Liver (tissue), 9 donors: ENCODE results near the gene ECSIT. TPM values are rescaled to one million over a fixed set of nuclear protein-coding genes. Genes with fewer than 3 reads are reported as not detected.

ENCODE experiments used
- DNase-seq: peaks from one replicate; pipeline ENCODE4 v3.0.0-alpha.2; 2017; ENCODE audit warnings: low spot score
- H3K27ac ChIP-seq, 2 donors: one replicate each; pipeline ENCODE4 v1.7.0; 2013; ENCODE audit warnings: inconsistent platforms in 2 of 2, low read length in 2 of 2, control low read depth in 1 of 2, low read depth in 1 of 2, mild to moderate bottlenecking in 1 of 2
- H3K27me3 ChIP-seq, 4 donors: one replicate each; pipeline versions ENCODE4 v1.6.1 to v1.7.0; 2013; ENCODE audit warnings: low read length in 3 of 4, inconsistent platforms in 1 of 4, mild to moderate bottlenecking in 1 of 4, moderate library complexity in 1 of 4; ENCODE audit not compliant: control insufficient read depth in 4 of 4, insufficient read depth in 4 of 4
- H3K36me3 ChIP-seq, 4 donors: one replicate each; pipeline versions ENCODE4 v1.6.1 to v1.7.0; 2013; ENCODE audit warnings: low read length in 3 of 4, mild to moderate bottlenecking in 3 of 4, low read depth in 1 of 4, moderate library complexity in 1 of 4; ENCODE audit not compliant: control insufficient read depth in 4 of 4, insufficient read depth in 3 of 4
- H3K4me1 ChIP-seq, 4 donors: one replicate each; pipeline versions ENCODE4 v1.6.1 to v1.7.0; 2013; ENCODE audit warnings: low read length in 3 of 4, mild to moderate bottlenecking in 3 of 4, moderate library complexity in 1 of 4; ENCODE audit not compliant: control insufficient read depth in 4 of 4, insufficient read depth in 4 of 4
- H3K4me3 ChIP-seq, 3 donors: one replicate each; pipeline versions ENCODE4 v1.6.1 to v1.7.0; 2013; ENCODE audit warnings: low read length in 3 of 3, control low read depth in 1 of 3, low read depth in 1 of 3, mild to moderate bottlenecking in 1 of 3
- H3K9ac ChIP-seq, 2 donors: one replicate each; pipeline ENCODE4 v1.7.0; 2013; ENCODE audit warnings: low read length in 2 of 2, mild to moderate bottlenecking in 2 of 2, moderate library complexity in 2 of 2, control low read depth in 1 of 2, low read depth in 1 of 2
- H3K9me3 ChIP-seq, 4 donors: one replicate each; pipeline versions ENCODE4 v1.6.1 to v1.7.0; 2013; ENCODE audit warnings: low read length in 3 of 4; ENCODE audit not compliant: control insufficient read depth in 4 of 4
- CTCF ChIP-seq: fragments of 150-350 bp; IDR thresholded peaks from 2 replicates; pipeline ENCODE4 v1.5.1; 2017; ENCODE audit warnings: improper control_type of control experiment, low read depth, low read length; ENCODE audit not compliant: missing input control
- EGR1 ChIP-seq, 2 donors: IDR thresholded peaks; 2 replicates each; pipeline ENCODE4 v1.6.1; 2016 to 2018; ENCODE audit warnings: antibody characterized with exemption in 2 of 2, low read depth in 2 of 2
- FOXA2 ChIP-seq: IDR thresholded peaks from 2 replicates; pipeline ENCODE4 v1.6.1; 2016; ENCODE audit warnings: antibody characterized with exemption
- GABPA ChIP-seq, 2 donors: IDR thresholded peaks in 1 of 2; conservative IDR thresholded peaks in 1 of 2; 2 replicates each; pipeline ENCODE4 v1.6.1; 2016; ENCODE audit warnings: antibody characterized with exemption in 2 of 2, mild to moderate bottlenecking in 1 of 2, moderate library complexity in 1 of 2
- HNF4A ChIP-seq, 2 donors: conservative IDR thresholded peaks; 2 replicates each; pipeline ENCODE4 v1.6.1; 2016; ENCODE audit warnings: antibody characterized with exemption in 2 of 2, mild to moderate bottlenecking in 2 of 2
- HNF4G ChIP-seq: IDR thresholded peaks from 2 replicates; pipeline ENCODE4 v1.6.1; 2016; ENCODE audit warnings: antibody characterized with exemption
- JUND ChIP-seq, 2 donors: IDR thresholded peaks; 2 replicates each; pipeline ENCODE4 v1.6.1; 2016; ENCODE audit warnings: antibody characterized with exemption in 2 of 2
- NR2F2 ChIP-seq: IDR thresholded peaks from 2 replicates; pipeline ENCODE4 v1.6.1; 2016; ENCODE audit warnings: antibody characterized with exemption
- RAD21 ChIP-seq, 2 donors: IDR thresholded peaks; 2 replicates each; pipeline ENCODE4 v1.6.1; 2016; ENCODE audit warnings: antibody characterized with exemption in 2 of 2, mild to moderate bottlenecking in 2 of 2
- SP1 ChIP-seq: IDR thresholded peaks from 2 replicates; pipeline ENCODE4 v1.6.1; 2018; ENCODE audit warnings: antibody characterized with exemption, mild to moderate bottlenecking
- TAF1 ChIP-seq: conservative IDR thresholded peaks from 2 replicates; pipeline ENCODE4 v1.6.1; 2016; ENCODE audit warnings: antibody characterized with exemption, mild to moderate bottlenecking
- YY1 ChIP-seq: IDR thresholded peaks from 2 replicates; pipeline ENCODE4 v1.6.1; 2016; ENCODE audit warnings: antibody characterized with exemption, mild to moderate bottlenecking
- whole genome bisulfite sequencing: extraction: QIAGEN DNeasy Blood & Tissue Kit; methylation state at CpG from one replicate; pipeline ENCODE4 v1.1.7; 2013; 5-methylcytosine and 5-hydroxymethylcytosine counted together
- polyA plus RNA-seq, 2 donors: library from polyadenylated mRNA; stranded (reverse) in 1 of 2; unstranded in 1 of 2; fragments of 200-250 nt in 1 of 2; fragments of >200 nt in 1 of 2; fragmentation: Nextera tagmentation in 1 of 2; extraction: Ambion mirVana in 1 of 2; gene quantifications; one replicate each; pipeline versions ENCODE4 v1.2.1 to v1.2.3, GENCODE V29; 2013 to 2015
- total RNA-seq, 2 donors: library from RNA; depleted of rRNA; stranded (reverse); fragments of >200 nt; gene quantifications; one replicate each; pipeline ENCODE4 v1.2.3, GENCODE V29; 2014
- TF ChIP-seq, protein P1 (sequence below): IDR thresholded peaks from 2 replicates; pipeline ENCODE4 v1.6.1; 2016; ENCODE audit warnings: antibody characterized with exemption
- TF ChIP-seq, protein P2 (sequence below): IDR thresholded peaks from 2 replicates; pipeline ENCODE4 v1.6.1; 2016; ENCODE audit warnings: antibody characterized with exemption
- TF ChIP-seq, protein P3 (sequence below): IDR thresholded peaks from 2 replicates; pipeline ENCODE4 v1.6.1; 2016; ENCODE audit warnings: antibody characterized with exemption, mild to moderate bottlenecking
- donor health status: healthy.
- donor health status: healthy.
- donor health status: healthy.
- donor health status: healthy.
- donor health status: healthy.

Gene ECSIT
- total and polyA plus RNA-seq, 4 donors = 20.5 to 37.4 (median 31.0) TPM

DNA sequence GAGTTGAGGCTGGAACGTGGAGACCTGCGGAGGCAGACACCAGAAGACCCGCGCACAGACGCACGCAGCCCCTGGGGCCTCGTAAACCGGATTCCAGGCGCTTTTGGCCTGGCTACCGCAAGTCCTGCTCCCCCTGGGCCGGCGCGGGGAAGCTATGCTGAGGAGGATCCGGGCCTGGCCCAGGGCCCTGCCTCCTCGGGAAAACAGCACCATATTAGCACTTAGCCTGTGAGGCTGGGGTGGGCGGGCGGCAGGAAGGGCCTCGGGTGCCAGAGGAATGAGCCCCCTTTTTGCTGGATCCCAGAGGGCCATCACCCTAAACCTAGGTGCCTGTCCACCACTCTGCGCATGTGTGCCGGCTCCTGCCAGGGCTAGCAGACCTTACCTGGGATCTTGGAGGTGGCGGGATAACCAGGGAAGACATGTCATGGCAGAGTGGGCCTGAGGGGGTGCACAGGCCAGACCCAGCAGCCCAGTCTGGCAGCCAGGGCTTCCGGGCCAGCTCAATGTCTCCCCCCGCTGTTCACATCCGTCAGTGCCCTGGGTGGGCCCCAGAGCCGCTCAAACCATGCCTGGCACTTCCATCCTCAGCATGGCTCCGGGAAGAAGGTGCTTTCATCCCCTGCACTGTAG lies 22.8 kb upstream of the ECSIT start:
- H3K4me3 ChIP-seq = no peak overlapping the region
- H3K9ac ChIP-seq = no peak overlapping the region
- DNase-seq = no peak
- WGBS = 92% methylated on average over 26 of the region's 26 CpGs
- H3K9me3 ChIP-seq = no peaks in the 10 kb centered on the region
- H3K4me1 ChIP-seq = no peaks in the 10 kb centered on the region
- TF ChIP-seq RAD21 (IDR thresholded peaks at IDR 0.05) (peak in 1 of 2 donors; percentile 53), GABPA (IDR thresholded peaks at IDR 0.05 in 1 of 2, conservative IDR thresholded peaks at IDR 0.05 in 1 of 2) (no peak)
- no peaks in the 10 kb centered on the region for H3K27me3 ChIP-seq
- H3K36me3 ChIP-seq = peaks cover 4 to 27% (median 6%) of the 10 kb centered on the region in 4 donors
- H3K27ac ChIP-seq = no peak overlapping the region

DNA sequence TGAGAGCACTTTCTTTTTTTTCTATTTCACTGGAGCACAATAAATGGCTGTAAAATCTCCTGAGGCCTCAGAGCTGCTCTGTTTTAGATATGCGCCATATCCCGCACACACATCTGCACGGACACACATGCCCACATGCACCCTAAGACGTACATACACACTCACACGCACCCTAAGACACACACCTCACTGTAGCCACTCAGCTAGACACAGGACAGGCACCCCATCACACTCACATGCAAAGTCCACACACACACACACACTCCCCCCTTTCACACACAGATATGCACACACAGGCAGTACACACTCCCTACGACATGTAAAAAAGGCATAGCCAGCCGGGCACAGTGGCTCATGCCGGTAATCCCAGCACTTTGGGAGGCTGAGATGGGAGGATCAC lies 21.3 kb upstream of the ECSIT start:
- H3K4me3 ChIP-seq = no peak overlapping the region
- peaks cover 4 to 23% (median 6%) of the 10 kb centered on the region in 4 donors for H3K36me3 ChIP-seq
- no peak overlapping the region for H3K9ac ChIP-seq
- H3K27ac ChIP-seq = no peak overlapping the region
- WGBS = 92% methylated on average over 8 of the region's 8 CpGs
- no peaks in the 10 kb centered on the region for H3K9me3 ChIP-seq
- H3K27me3 ChIP-seq = no peaks in the 10 kb centered on the region
- TF ChIP-seq EGR1 (IDR thresholded peaks at IDR 0.05; ENCODE audit: low read depth in 2 of 2) (no peak), RAD21 (IDR thresholded peaks at IDR 0.05) (no peak), YY1 (no peak), TAF1 (no peak), HNF4G (no peak), FOXA2 (no peak), SP1 (no peak), NR2F2 (no peak), CTCF (no peak), HNF4A (conservative IDR thresholded peaks at IDR 0.05) (no peak), JUND (IDR thresholded peaks at IDR 0.05) (no peak), GABPA (IDR thresholded peaks at IDR 0.05 in 1 of 2, conservative IDR thresholded peaks at IDR 0.05 in 1 of 2) (no peak)
- TF ChIP-seq, protein P1, sequence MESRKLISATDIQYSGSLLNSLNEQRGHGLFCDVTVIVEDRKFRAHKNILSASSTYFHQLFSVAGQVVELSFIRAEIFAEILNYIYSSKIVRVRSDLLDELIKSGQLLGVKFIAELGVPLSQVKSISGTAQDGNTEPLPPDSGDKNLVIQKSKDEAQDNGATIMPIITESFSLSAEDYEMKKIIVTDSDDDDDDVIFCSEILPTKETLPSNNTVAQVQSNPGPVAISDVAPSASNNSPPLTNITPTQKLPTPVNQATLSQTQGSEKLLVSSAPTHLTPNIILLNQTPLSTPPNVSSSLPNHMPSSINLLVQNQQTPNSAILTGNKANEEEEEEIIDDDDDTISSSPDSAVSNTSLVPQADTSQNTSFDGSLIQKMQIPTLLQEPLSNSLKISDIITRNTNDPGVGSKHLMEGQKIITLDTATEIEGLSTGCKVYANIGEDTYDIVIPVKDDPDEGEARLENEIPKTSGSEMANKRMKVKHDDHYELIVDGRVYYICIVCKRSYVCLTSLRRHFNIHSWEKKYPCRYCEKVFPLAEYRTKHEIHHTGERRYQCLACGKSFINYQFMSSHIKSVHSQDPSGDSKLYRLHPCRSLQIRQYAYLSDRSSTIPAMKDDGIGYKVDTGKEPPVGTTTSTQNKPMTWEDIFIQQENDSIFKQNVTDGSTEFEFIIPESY = no peak
- TF ChIP-seq, protein P2, sequence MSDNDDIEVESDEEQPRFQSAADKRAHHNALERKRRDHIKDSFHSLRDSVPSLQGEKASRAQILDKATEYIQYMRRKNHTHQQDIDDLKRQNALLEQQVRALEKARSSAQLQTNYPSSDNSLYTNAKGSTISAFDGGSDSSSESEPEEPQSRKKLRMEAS = no peak
- TF ChIP-seq, protein P3, sequence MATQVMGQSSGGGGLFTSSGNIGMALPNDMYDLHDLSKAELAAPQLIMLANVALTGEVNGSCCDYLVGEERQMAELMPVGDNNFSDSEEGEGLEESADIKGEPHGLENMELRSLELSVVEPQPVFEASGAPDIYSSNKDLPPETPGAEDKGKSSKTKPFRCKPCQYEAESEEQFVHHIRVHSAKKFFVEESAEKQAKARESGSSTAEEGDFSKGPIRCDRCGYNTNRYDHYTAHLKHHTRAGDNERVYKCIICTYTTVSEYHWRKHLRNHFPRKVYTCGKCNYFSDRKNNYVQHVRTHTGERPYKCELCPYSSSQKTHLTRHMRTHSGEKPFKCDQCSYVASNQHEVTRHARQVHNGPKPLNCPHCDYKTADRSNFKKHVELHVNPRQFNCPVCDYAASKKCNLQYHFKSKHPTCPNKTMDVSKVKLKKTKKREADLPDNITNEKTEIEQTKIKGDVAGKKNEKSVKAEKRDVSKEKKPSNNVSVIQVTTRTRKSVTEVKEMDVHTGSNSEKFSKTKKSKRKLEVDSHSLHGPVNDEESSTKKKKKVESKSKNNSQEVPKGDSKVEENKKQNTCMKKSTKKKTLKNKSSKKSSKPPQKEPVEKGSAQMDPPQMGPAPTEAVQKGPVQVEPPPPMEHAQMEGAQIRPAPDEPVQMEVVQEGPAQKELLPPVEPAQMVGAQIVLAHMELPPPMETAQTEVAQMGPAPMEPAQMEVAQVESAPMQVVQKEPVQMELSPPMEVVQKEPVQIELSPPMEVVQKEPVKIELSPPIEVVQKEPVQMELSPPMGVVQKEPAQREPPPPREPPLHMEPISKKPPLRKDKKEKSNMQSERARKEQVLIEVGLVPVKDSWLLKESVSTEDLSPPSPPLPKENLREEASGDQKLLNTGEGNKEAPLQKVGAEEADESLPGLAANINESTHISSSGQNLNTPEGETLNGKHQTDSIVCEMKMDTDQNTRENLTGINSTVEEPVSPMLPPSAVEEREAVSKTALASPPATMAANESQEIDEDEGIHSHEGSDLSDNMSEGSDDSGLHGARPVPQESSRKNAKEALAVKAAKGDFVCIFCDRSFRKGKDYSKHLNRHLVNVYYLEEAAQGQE = no peak
- no peak for DNase-seq
- H3K4me1 ChIP-seq = no peaks in the 10 kb centered on the region
